OCI-LY3 (cell line): ENCODE measurements around the gene GTF3C4.

ENCODE experiments used
- EZH2phosphoT487 ChIP-seq: fragments of 200-600 bp; shearing (Covaris generic); IDR thresholded peaks from 2 replicates; pipeline ENCODE4 v1.6.1; 2018; ENCODE audit warnings: antibody characterized with exemption, mixed run types, low read depth
- TF ChIP-seq, protein P1 (sequence below): fragments of 200-600, 300-600 bp; sonication (generic); IDR thresholded peaks from 2 replicates; pipeline ENCODE4 v1.5.1; 2014; ENCODE audit warnings: antibody characterized with exemption, low read length, low read depth

DNA sequence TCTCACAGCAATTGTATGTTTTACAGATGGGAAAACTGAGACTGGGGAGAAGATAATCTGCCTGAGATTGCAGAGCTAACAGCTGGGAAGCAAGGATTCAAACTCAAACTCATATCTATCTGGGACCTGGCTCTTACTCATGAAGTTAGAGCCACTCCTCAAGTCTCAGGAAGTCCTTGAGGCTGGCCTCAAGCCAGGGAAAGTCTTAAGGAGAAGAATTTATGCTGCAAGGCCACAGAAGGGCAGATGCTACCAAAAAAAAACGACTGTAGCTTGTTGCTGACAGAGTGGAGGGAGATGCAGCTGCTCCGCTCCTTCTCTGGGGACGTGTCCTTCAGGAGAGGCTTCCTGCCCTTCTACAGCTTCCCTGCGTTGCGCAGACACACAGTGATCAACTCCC lies 48.1 kb upstream of the GTF3C4 start:
- TF ChIP-seq, protein P1, sequence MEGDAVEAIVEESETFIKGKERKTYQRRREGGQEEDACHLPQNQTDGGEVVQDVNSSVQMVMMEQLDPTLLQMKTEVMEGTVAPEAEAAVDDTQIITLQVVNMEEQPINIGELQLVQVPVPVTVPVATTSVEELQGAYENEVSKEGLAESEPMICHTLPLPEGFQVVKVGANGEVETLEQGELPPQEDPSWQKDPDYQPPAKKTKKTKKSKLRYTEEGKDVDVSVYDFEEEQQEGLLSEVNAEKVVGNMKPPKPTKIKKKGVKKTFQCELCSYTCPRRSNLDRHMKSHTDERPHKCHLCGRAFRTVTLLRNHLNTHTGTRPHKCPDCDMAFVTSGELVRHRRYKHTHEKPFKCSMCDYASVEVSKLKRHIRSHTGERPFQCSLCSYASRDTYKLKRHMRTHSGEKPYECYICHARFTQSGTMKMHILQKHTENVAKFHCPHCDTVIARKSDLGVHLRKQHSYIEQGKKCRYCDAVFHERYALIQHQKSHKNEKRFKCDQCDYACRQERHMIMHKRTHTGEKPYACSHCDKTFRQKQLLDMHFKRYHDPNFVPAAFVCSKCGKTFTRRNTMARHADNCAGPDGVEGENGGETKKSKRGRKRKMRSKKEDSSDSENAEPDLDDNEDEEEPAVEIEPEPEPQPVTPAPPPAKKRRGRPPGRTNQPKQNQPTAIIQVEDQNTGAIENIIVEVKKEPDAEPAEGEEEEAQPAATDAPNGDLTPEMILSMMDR: no peak
- no peak for TF ChIP-seq EZH2phosphoT487
